GM20431 (cell line): ENCODE measurements around the gene TNF.

Experiments
- in situ Hi-C: fragments of 300-500 bp; cut with MseI, MboI; formaldehyde crosslinking; loops from one replicate; pipeline ENCODE4 v1.15.0; 2020; ENCODE audit warnings: low sequenced_read_pairs; ENCODE audit not compliant: unreplicated experiment

TNF gene

GRCh38 chr6:31575335-31575901 is at the start of gene TNF:
Gene TNF, plus strand, starts transcription at chr6:31575565. Its CDS starts 177 bp downstream, at chr6:31575742.
- in situ Hi-C loops = no loop called here

- in situ Hi-C loops = no loop called here
These were observed 49.3 kb upstream of the TNF start for GRCh38 chr6:31525932-31526591.

DNA sequence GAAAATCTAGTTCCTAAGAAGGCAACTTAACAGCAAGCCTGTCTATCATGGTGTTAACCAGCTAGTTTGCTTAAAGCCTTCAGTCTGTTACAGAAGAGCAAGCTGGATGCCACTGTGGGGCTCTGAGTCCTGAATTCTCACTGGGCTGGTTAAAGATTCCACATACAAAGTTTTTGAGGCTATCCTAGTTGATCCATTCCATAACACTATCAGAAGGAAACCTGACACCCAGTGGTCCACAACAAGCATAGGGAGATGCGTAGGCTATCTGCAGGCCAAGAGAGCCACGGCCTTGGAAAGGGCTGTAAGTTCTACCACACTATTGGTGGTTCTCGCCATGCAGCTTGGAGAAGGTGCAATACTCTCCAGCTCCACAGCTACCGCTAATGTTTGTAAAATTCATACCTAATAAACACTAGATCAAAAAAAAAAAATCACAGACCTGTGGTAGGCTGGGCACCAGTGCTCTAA is 47.0 kb upstream of the TNF start:
- in situ Hi-C loops = no loop called here

DNA sequence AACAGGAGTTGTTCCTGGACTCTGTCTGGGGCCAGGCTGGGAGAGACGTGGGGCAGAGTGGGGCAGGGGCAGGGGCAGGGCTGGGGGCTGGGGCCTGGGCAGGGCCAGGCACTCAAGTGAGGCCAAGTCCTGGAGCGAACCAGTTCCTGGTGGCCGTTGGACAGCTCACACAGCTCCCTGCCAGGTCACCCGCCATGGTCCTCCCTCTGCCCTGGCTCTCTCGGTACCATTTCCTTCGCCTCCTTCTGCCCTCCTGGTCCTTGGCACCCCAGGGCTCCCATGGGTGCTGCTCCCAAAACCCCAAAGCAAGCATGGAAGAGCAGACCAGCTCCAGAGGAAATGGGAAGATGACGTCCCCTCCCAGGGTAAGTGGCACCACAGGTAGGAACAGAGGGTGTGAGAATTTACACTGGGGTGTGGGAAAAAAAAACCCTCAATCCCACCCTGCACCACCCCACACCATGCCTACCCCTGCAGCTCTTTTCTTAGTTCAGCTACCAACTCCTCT is 46.5 kb upstream of the TNF start, which contains the start of gene MCCD1:
TSS of gene MCCD1 (plus strand) at position 142 of the 508 bp plus-strand sequence. CDS start at position 195, 53 bp downstream.
- in situ Hi-C loops = no loop called here

DNA sequence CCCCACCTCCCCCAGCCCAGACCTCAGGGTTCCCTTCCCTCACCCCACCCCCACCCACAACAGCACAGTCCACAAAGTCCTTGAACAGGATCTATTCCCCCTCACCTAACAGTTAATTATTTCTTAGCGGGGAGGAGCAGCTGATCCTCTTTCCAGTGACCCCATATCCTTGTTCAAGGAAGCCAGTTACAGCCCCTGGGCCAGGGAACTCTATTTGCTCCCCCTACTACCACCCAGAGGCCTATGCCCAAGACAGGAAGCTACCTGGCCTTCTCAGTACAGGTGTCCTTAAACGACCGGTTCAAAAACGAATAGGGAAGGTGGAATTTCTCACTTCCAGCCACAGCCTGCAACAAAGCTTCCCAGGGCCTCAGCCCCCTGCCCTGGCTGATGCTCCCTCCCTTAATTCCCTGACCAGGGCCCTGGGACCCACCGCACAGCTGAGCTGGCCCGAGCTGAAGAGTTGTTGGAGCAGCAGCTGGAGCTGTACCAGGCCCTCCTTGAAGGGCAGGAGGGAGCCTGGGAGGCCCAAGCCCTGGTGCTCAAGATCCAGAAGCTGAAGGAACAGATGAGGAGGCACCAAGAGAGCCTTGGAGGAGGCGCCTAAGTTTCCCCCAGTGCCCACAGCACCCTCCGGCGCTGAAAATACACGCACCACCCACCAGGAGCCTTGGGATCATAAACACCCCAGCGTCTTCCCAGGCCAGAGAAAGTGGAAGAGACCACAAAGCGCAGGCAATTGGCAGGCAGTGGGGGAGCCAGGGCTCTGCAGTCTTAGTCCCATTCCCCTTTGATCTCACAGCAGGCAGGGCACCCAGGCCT is 45.8 kb upstream of the TNF start:
- in situ Hi-C loops = no loop called here

DNA sequence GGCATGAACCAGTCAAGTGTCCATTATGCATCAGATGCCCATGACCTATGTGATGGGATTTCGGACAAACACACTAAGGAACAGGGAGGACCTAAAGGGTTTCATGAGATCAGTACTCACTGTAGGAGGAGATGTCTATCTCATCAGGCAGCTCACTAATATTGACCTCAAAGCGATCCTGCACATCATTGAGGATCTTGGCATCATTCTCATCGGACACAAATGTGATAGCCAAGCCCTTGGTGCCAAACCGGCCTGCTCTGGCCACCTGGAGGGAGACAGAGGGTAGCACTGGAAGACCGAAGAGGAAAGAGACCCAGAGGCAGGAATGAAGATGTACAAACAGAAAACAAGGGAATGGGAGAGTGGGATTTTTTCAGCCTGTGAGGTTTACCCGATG is 44.7 kb upstream of the TNF start:
- in situ Hi-C loops = no loop called here

GRCh38 chr6:31531162-31531561 is 44.2 kb upstream of the TNF start:
- in situ Hi-C loops = no loop called here

- in situ Hi-C loops = no loop called here
These were observed 43.4 kb upstream of the TNF start for GRCh38 chr6:31531771-31532643.

DNA sequence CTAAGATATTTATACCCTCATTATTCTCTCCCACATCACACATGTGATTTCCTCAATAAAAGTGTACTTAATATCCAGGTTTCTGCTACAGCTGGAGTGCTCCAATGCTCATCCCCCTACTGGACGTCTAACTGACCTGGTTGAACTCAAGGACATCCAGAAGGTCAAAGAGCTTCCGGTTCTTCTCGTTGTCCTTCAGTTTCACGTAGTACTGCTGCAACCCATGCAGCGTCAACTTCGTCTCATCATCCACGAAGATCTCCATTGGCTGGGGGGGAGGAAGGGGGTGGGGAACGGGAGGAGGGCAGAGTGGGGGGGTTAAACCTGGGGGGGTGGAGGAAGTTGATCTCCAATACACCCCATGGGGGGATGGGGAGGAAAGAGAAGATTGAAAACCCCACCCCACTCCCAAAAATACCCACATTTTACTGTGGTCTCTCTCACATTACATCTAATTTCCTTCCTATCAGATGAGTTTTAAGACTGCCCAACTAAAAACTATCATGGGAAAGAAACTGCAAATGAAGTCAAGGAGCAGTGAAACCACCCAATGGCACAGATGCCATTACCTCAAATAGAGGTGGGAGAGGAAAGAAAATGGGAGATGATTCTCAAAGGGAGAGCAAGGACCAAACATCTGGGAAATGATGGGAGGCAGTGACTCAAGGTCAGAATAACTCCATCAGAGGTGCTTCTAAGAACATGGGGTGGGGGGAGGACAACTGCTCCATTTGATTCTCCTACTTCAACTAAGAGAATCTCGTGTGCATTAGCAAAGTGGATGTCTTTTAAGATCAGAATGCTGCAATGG is 42.5 kb upstream of the TNF start:
- in situ Hi-C loops = no loop called here

DNA sequence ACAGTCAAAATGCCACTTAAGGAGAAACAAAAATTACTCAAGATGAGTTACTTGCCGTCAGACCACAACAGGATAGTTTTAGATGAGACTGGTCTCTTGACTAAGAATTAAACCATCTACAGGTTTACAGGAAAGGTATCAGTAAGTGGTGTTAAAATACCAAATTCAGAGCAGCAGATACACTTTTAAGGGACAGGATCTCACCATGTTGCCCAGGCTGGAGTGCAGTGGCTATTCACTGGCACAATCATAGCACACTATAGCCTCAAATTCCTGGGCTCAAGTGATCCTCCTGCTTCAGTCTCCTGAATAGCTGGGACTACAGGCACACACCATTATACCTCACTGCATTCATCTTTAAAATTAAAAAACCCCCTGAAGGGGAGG is 41.9 kb upstream of the TNF start:
- in situ Hi-C loops = no loop called here

- in situ Hi-C loops = no loop called here
These were observed 41.4 kb upstream of the TNF start for GRCh38 chr6:31534011-31534410.

- in situ Hi-C loops = no loop called here
These were observed 40.8 kb upstream of the TNF start for GRCh38 chr6:31534521-31535040.

- in situ Hi-C loops = no loop called here
These were observed 39.6 kb upstream of the TNF start for GRCh38 chr6:31535538-31536324.

DNA sequence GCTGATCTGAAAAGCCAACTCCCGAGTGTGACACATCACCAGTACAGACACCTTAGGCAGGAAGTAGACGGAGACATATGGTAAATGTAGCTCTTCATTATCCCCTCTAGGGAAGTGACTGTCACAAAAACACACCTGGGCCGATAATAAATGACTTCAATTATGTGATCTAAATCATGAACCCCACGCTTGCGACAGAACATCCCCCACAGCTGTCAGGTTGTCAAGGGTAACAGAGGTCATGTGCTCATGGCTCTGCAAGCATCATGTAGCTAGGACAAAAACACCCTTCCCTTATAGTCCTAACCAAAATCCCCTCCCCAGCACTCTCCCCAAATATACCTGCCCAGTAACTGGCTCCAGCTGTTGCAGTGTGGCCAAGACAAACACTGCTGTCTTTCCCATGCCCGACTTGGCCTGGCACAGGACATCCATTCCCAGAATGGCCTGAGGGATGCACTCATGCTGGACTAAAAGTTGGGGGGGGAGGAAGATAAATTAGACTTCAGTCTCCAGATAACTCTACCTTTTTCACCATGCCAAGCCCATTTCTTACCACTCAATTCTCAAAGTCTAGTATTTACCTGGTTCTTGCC is 36.5 kb upstream of the TNF start:
- in situ Hi-C loops = no loop called here

- in situ Hi-C loops = no loop called here
These were observed 34.7 kb upstream of the TNF start for GRCh38 chr6:31540640-31541039.

GRCh38 chr6:31541059-31541657 is 34.2 kb upstream of the TNF start:
- in situ Hi-C loops = no loop called here
